BE2C (cell line): ENCODE measurements around the gene CCDC158.

Experiments used
- DNase-seq: peaks from one replicate; pipeline ENCODE4 v3.0.0-alpha.2; 2020
- H3K27me3 ChIP-seq: fragments of 250-450 bp; sonication (Bioruptor Pico); 2 replicates; pipeline ENCODE4 v1.5.1; 2020; ENCODE audit warnings: mild to moderate bottlenecking
- H3K36me3 ChIP-seq: fragments of 250-450 bp; sonication (Bioruptor Pico); 2 replicates; pipeline ENCODE4 v1.5.1; 2020; ENCODE audit warnings: mild to moderate bottlenecking
- H3K4me1 ChIP-seq: fragments of 250-450 bp; sonication (Bioruptor Pico); 2 replicates; pipeline ENCODE4 v1.5.1; 2020
- H3K4me3 ChIP-seq: 2 replicates; pipeline ENCODE4 v1.5.1; 2011; ENCODE audit warnings: low read depth, low read length
- H3K9me3 ChIP-seq: fragments of 250-450 bp; sonication (Bioruptor Pico); 2 replicates; pipeline ENCODE4 v1.5.1; 2020
- TF ChIP-seq, protein P1 (sequence below): IDR thresholded peaks from 2 replicates; pipeline ENCODE4 v1.5.1; 2012; ENCODE audit warnings: mild to moderate bottlenecking, low read depth, low read length

The CCDC158 gene

DNA sequence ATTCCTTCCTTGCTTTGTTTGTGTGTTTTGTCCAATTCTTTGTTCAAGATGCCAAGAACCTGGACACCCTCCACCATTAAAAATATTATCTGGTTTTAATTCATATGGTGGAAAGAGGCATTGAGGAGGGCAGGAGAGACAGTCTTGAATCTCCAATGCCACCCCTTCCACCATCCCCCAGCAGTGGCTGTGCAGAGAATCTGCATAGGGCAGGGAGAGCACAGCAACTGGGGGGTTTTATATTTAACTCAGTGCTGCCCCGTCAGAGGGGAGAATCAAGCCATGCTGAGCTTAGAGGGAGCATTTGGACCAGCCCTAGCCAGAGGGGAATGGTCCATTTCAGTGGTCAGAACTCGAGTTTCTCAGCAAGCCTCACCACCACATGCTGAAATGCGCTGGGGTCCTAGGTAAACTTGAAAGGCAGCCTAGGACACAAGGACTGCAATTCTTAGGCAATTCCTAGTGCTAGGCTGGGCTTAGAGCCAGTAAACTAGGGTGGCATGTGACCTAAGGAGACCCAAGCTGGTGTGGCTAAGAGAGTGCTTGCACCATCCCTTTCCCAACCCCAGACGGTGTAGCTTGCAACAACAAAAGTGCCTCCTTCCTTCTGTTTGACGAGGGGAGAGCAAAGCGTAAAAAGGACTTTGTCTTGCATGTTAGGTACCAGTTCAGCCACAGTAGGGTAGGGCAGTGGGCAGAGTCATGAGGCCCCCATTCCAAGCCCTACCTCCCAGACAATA is 34.2 kb downstream of the CCDC158 start:
- no peaks in the 10 kb centered on the region for H3K36me3 ChIP-seq
- no peak overlapping the region for H3K4me3 ChIP-seq
- DNase-seq, result no peak
- no peaks in the 10 kb centered on the region for H3K9me3 ChIP-seq
- TF ChIP-seq, protein P1, sequence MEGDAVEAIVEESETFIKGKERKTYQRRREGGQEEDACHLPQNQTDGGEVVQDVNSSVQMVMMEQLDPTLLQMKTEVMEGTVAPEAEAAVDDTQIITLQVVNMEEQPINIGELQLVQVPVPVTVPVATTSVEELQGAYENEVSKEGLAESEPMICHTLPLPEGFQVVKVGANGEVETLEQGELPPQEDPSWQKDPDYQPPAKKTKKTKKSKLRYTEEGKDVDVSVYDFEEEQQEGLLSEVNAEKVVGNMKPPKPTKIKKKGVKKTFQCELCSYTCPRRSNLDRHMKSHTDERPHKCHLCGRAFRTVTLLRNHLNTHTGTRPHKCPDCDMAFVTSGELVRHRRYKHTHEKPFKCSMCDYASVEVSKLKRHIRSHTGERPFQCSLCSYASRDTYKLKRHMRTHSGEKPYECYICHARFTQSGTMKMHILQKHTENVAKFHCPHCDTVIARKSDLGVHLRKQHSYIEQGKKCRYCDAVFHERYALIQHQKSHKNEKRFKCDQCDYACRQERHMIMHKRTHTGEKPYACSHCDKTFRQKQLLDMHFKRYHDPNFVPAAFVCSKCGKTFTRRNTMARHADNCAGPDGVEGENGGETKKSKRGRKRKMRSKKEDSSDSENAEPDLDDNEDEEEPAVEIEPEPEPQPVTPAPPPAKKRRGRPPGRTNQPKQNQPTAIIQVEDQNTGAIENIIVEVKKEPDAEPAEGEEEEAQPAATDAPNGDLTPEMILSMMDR, result no peak
- H3K4me1 ChIP-seq, result no peaks in the 10 kb centered on the region
- H3K27me3 ChIP-seq, result peaks cover 8% of the 10 kb centered on the region

GRCh38 chr4:76385974-76386373 is 35.0 kb downstream of the CCDC158 start:
- Histone ChIP-seq H3K36me3 (no peaks in the 10 kb centered on the region), H3K9me3 (no peaks in the 10 kb centered on the region), H3K27me3 (peaks cover 8% of the 10 kb centered on the region), H3K4me1 (no peaks in the 10 kb centered on the region), H3K4me3 (no peak overlapping the region)
- TF ChIP-seq, protein P1, result no peak
- no peak for DNase-seq

DNA sequence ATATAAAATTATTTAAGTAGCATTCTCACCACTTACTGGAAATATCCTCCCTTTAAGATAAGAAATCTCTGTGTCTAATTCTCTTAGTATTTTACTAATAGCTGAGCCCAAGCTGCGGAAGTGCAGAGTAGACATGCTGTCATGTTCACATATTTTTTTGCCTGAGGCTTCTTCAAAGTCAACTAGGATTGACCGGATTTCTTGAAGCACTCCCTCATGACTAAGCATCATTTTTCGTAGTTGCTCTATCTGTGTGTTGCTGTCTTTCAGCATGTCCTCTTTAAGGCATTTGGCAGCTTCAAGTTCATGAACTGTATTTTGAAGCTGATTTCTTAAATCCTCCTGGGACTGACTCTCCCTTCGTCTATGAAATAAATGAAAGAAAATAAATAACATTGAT is 36.9 kb downstream of the CCDC158 start:
- Histone ChIP-seq H3K4me1 (no peaks in the 10 kb centered on the region), H3K4me3 (no peak overlapping the region), H3K9me3 (no peaks in the 10 kb centered on the region), H3K36me3 (no peaks in the 10 kb centered on the region), H3K27me3 (no peaks in the 10 kb centered on the region)
- TF ChIP-seq, protein P1, result no peak
- no peak for DNase-seq

GRCh38 chr4:76383001-76383400 is 37.9 kb downstream of the CCDC158 start:
- H3K36me3 ChIP-seq, result no peaks in the 10 kb centered on the region
- no peak for DNase-seq
- TF ChIP-seq, protein P1, result no peak
- H3K4me1 ChIP-seq, result no peaks in the 10 kb centered on the region
- no peak overlapping the region for H3K4me3 ChIP-seq
- H3K9me3 ChIP-seq, result no peaks in the 10 kb centered on the region
- H3K27me3 ChIP-seq, result no peaks in the 10 kb centered on the region

- no peaks in the 10 kb centered on the region for H3K9me3 ChIP-seq
- DNase-seq, result no peak
- no peaks in the 10 kb centered on the region for H3K27me3 ChIP-seq
- peaks cover 5% of the 10 kb centered on the region for H3K4me1 ChIP-seq
- TF ChIP-seq, protein P1, result no peak
- no peak overlapping the region for H3K4me3 ChIP-seq
- no peaks in the 10 kb centered on the region for H3K36me3 ChIP-seq
Observed at GRCh38 chr4:76381986-76382385, 39.0 kb downstream of the CCDC158 start.

- DNase-seq, result no peak
- H3K36me3 ChIP-seq, result no peaks in the 10 kb centered on the region
- H3K9me3 ChIP-seq, result no peaks in the 10 kb centered on the region
- no peak overlapping the region for H3K4me3 ChIP-seq
- peaks cover 5% of the 10 kb centered on the region for H3K4me1 ChIP-seq
- H3K27me3 ChIP-seq, result no peaks in the 10 kb centered on the region
- TF ChIP-seq, protein P1, result no peak
Observed at GRCh38 chr4:76380561-76380960, 40.4 kb downstream of the CCDC158 start.
